ENCODE measurements around the gene S100A14. TPM values are rescaled to one million over a fixed set of nuclear protein-coding genes. Genes with fewer than 3 reads are reported as not detected.

S100A14 gene
- total RNA-seq, 1 experiment from 2014 or later, result 252 TPM

DNA sequence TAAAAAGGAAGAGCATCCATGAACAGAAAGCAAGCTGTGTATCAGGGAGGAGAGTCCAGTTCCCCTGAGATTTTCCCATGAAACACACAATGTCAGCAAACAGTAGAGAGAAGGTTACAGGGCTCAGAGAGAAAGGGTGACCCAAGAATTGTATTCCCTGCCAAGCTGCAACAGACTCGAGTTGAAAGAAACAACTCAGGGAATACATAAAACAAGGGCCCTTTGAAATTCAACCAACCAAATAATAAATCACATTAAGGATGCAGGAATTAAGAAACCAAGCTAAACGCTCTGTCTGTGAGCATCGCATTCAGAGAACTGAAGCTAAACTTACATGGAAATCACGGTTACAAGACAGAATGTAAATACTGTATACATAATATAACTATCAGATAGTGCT is 23.4 kb downstream of the S100A14 start:
- Histone ChIP-seq H3K27me3 (ENCODE audit: insufficient read depth, low read length) (no peaks in the 10 kb centered on the region), H3K9me3 (ENCODE audit: control insufficient read depth in 1 of 2, insufficient read depth in 1 of 2, low read depth in 1 of 2, low read length in 2 of 2) (no peaks in the 10 kb centered on the region), H3K9me2 (ENCODE audit: insufficient read depth) (no peaks in the 10 kb centered on the region), H4K20me1 (ENCODE audit: insufficient read depth) (no peaks in the 10 kb centered on the region), H2AFZ (ENCODE audit: low read depth, low read length, poor library complexity, severe bottlenecking) (no peak overlapping the region), H3K4me1 (ENCODE audit: control insufficient read depth in 1 of 2, insufficient read depth in 2 of 2, low read length in 2 of 2) (peaks cover 5 to 9% of the 10 kb centered on the region in 2 experiments), H3K27ac (ENCODE audit: low read depth, low read length) (no peak overlapping the region), H3K36me3 (ENCODE audit: control insufficient read depth in 1 of 2, insufficient read depth in 2 of 2, low read length in 2 of 2) (no peaks in the 10 kb centered on the region), H3K9ac (ENCODE audit: low read length) (no peak overlapping the region), H3K4me2 (ENCODE audit: low read length) (no peak overlapping the region), H3K79me2 (ENCODE audit: insufficient read depth, low read length) (no peaks in the 10 kb centered on the region), H3K4me3 (replicated peaks in 1 of 2; ENCODE audit: low read depth in 1 of 2, low read length in 2 of 2) (no peak overlapping the region)
- no peak for TF ChIP-seq SIN3A (IDR thresholded peaks at IDR 0.05; ENCODE audit: low read depth)
- TF ChIP-seq RAD21 (IDR thresholded peaks at IDR 0.05; ENCODE audit: low read depth), result no peak
- DNase-seq (ENCODE audit: low read depth, low spot score), result no peak
- ATAC-seq, result no peak
- POLR2A ChIA-PET, result interaction anchor here (0.7 to 1.4 kb wide), 3 partner anchors 12 to 35 kb away, joined by 3 to 4 read pairs (median 3); partner anchors contain the start of genes S100A13 and S100A16
- intact Hi-C loops (cut with micrococcal nuclease), result no loop called here
- CTCF ChIA-PET, result interaction anchor here (1.0 kb wide), 1 partner anchor 21 kb away, joined by 3 read pairs; no protein-coding TSS in a partner anchor
- no TSS peak for BruUV-seq (replicated peaks)
- RAD21 ChIA-PET (ENCODE audit: low non-redundant PET in 1 of 2, low total read pairs in 2 of 2, uncharacterized antibody in 2 of 2, unreplicated experiment in 2 of 2), result no interaction called here

DNA sequence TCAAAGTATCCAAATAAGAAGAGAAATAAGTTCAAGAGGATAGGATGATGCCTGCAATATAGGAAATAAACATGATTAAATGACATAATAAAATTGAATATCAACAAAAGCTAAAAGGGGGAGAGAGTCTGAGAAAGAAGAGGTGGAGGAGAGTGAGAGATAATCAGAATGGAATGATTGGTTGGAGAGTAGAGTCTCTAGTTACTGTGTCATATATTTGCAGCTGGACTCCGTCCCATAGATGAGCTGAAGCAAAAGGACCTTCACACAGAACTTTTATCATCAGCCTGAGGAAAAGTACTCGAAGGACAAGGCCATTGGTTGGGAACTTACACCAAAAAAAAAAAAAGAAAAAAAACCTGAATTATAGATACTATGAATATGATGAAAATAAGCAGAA is 27.6 kb downstream of the S100A14 start:
- RAD21 ChIA-PET (ENCODE audit: low non-redundant PET in 1 of 2, low total read pairs in 2 of 2, uncharacterized antibody in 2 of 2, unreplicated experiment in 2 of 2), result no interaction called here
- Histone ChIP-seq H3K9me2 (ENCODE audit: insufficient read depth) (no peaks in the 10 kb centered on the region), H3K36me3 (ENCODE audit: control insufficient read depth in 1 of 2, insufficient read depth in 2 of 2, low read length in 2 of 2) (no peaks in the 10 kb centered on the region), H4K20me1 (ENCODE audit: insufficient read depth) (no peaks in the 10 kb centered on the region), H3K4me1 (ENCODE audit: control insufficient read depth in 1 of 2, insufficient read depth in 2 of 2, low read length in 2 of 2) (peaks cover 0 to 6% of the 10 kb centered on the region in 2 experiments; a peak in 2 of 4 replicates), H3K9me3 (ENCODE audit: control insufficient read depth in 1 of 2, insufficient read depth in 1 of 2, low read depth in 1 of 2, low read length in 2 of 2) (no peaks in the 10 kb centered on the region), H3K27me3 (ENCODE audit: insufficient read depth, low read length) (no peaks in the 10 kb centered on the region), H2AFZ (ENCODE audit: low read depth, low read length, poor library complexity, severe bottlenecking) (no peak overlapping the region), H3K4me2 (ENCODE audit: low read length) (no peak overlapping the region), H3K79me2 (ENCODE audit: insufficient read depth, low read length) (no peaks in the 10 kb centered on the region), H3K9ac (ENCODE audit: low read length) (no peak overlapping the region), H3K4me3 (replicated peaks in 1 of 2; ENCODE audit: low read depth in 1 of 2, low read length in 2 of 2) (no peak overlapping the region), H3K27ac (ENCODE audit: low read depth, low read length) (no peak overlapping the region)
- POLR2A ChIA-PET, result interaction anchor here (0.8 to 1.1 kb wide), 3 partner anchors 11 to 39 kb away, joined by 3 read pairs; partner anchors contain the start of gene S100A13
- no TSS peak for BruUV-seq (replicated peaks)
- no peak for DNase-seq (ENCODE audit: low read depth, low spot score)
- TF ChIP-seq CEBPB (IDR thresholded peaks at IDR 0.05; ENCODE audit: low read depth), result no peak
- no peak for TF ChIP-seq TCF7L2 (IDR thresholded peaks at IDR 0.05; ENCODE audit: borderline replicate concordance, extremely low read depth, insufficient read depth, insufficient read length)
- TF ChIP-seq, protein P1, sequence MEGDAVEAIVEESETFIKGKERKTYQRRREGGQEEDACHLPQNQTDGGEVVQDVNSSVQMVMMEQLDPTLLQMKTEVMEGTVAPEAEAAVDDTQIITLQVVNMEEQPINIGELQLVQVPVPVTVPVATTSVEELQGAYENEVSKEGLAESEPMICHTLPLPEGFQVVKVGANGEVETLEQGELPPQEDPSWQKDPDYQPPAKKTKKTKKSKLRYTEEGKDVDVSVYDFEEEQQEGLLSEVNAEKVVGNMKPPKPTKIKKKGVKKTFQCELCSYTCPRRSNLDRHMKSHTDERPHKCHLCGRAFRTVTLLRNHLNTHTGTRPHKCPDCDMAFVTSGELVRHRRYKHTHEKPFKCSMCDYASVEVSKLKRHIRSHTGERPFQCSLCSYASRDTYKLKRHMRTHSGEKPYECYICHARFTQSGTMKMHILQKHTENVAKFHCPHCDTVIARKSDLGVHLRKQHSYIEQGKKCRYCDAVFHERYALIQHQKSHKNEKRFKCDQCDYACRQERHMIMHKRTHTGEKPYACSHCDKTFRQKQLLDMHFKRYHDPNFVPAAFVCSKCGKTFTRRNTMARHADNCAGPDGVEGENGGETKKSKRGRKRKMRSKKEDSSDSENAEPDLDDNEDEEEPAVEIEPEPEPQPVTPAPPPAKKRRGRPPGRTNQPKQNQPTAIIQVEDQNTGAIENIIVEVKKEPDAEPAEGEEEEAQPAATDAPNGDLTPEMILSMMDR (IDR thresholded peaks at IDR 0.05 in 2 of 3, conservative IDR thresholded peaks at IDR 0.05 in 1 of 3; ENCODE audit: borderline replicate concordance in 1 of 3, insufficient read depth in 1 of 3, low read depth in 2 of 3, low read length in 2 of 3), result no peak
- TF ChIP-seq SIN3A (IDR thresholded peaks at IDR 0.05; ENCODE audit: low read depth), result no peak
- TF ChIP-seq RAD21 (IDR thresholded peaks at IDR 0.05; ENCODE audit: low read depth), result no peak
- TF ChIP-seq, protein P2, sequence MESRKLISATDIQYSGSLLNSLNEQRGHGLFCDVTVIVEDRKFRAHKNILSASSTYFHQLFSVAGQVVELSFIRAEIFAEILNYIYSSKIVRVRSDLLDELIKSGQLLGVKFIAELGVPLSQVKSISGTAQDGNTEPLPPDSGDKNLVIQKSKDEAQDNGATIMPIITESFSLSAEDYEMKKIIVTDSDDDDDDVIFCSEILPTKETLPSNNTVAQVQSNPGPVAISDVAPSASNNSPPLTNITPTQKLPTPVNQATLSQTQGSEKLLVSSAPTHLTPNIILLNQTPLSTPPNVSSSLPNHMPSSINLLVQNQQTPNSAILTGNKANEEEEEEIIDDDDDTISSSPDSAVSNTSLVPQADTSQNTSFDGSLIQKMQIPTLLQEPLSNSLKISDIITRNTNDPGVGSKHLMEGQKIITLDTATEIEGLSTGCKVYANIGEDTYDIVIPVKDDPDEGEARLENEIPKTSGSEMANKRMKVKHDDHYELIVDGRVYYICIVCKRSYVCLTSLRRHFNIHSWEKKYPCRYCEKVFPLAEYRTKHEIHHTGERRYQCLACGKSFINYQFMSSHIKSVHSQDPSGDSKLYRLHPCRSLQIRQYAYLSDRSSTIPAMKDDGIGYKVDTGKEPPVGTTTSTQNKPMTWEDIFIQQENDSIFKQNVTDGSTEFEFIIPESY (IDR thresholded peaks at IDR 0.05; ENCODE audit: extremely low read depth, insufficient replicate concordance, low read length), result no peak
- TF ChIP-seq EGR1 (IDR thresholded peaks at IDR 0.05; ENCODE audit: low read depth), result no peak
- TF ChIP-seq ZNF274 (IDR thresholded peaks at IDR 0.05; ENCODE audit: low read depth, low read length), result no peak
- no peak for TF ChIP-seq ELF1 (IDR thresholded peaks at IDR 0.05; ENCODE audit: borderline replicate concordance, low read depth)
- TF ChIP-seq, protein P3, sequence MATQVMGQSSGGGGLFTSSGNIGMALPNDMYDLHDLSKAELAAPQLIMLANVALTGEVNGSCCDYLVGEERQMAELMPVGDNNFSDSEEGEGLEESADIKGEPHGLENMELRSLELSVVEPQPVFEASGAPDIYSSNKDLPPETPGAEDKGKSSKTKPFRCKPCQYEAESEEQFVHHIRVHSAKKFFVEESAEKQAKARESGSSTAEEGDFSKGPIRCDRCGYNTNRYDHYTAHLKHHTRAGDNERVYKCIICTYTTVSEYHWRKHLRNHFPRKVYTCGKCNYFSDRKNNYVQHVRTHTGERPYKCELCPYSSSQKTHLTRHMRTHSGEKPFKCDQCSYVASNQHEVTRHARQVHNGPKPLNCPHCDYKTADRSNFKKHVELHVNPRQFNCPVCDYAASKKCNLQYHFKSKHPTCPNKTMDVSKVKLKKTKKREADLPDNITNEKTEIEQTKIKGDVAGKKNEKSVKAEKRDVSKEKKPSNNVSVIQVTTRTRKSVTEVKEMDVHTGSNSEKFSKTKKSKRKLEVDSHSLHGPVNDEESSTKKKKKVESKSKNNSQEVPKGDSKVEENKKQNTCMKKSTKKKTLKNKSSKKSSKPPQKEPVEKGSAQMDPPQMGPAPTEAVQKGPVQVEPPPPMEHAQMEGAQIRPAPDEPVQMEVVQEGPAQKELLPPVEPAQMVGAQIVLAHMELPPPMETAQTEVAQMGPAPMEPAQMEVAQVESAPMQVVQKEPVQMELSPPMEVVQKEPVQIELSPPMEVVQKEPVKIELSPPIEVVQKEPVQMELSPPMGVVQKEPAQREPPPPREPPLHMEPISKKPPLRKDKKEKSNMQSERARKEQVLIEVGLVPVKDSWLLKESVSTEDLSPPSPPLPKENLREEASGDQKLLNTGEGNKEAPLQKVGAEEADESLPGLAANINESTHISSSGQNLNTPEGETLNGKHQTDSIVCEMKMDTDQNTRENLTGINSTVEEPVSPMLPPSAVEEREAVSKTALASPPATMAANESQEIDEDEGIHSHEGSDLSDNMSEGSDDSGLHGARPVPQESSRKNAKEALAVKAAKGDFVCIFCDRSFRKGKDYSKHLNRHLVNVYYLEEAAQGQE (IDR thresholded peaks at IDR 0.05; ENCODE audit: low read depth), result no peak
- intact Hi-C loops (cut with micrococcal nuclease), result no loop called here
- CTCF ChIA-PET, result no interaction called here
- ATAC-seq, result no peak

All from HCT116 (cell line).